Measurements from ENCODE around the gene CCDC154.

DNA sequence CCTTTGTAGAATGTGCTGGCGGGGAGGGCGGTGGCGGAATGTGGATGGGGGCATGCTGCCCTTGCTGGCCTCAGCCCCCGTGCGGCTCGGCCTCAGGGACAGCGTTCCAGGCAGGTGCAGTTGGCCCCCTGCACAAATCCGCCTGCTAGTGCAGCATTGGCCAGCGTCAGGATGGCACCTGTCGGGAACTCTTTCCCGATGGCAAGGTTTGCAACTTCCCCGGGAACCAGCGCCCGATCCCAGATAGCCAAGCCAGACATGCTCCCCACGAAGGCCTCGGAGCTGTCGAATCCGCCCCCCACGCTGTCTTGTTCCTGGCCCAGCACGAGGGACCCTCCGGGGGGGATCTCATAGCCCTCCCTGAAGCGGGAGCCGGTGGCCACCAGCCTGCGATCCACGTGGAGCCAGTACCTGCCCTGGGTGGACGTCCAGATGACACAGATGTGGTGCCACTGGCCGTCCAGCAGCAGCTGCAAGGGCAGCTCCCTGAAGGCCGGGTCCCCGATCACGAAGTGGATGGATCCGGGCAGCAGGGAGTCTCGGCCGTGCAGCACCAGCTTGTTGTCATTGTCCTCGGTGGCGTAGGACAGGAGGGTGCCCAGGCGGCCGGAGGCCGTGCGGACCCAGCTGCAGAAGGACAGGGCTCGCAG is 41.6 kb upstream of the CCDC154 start:
- TF ChIP-seq POLR2A (IDR thresholded peaks at IDR 0.05), result no peak
- TF ChIP-seq, protein P1, sequence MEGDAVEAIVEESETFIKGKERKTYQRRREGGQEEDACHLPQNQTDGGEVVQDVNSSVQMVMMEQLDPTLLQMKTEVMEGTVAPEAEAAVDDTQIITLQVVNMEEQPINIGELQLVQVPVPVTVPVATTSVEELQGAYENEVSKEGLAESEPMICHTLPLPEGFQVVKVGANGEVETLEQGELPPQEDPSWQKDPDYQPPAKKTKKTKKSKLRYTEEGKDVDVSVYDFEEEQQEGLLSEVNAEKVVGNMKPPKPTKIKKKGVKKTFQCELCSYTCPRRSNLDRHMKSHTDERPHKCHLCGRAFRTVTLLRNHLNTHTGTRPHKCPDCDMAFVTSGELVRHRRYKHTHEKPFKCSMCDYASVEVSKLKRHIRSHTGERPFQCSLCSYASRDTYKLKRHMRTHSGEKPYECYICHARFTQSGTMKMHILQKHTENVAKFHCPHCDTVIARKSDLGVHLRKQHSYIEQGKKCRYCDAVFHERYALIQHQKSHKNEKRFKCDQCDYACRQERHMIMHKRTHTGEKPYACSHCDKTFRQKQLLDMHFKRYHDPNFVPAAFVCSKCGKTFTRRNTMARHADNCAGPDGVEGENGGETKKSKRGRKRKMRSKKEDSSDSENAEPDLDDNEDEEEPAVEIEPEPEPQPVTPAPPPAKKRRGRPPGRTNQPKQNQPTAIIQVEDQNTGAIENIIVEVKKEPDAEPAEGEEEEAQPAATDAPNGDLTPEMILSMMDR (IDR thresholded peaks at IDR 0.05), result no peak
